HCT116 (cell line): ENCODE measurements around the gene MAP1LC3B2. TPM values are rescaled to one million over a fixed set of nuclear protein-coding genes. Genes with fewer than 3 reads are reported as not detected.

Experiments
- ATAC-seq: fragments of 200-7000 bp; cut with Tn5 transposase; 2 replicates; pipeline ENCODE4 v1.9.1; 2020; ENCODE audit warnings: mild to moderate bottlenecking, moderate library complexity
- BruUV-seq: library from RNA; stranded (reverse); fragments of 400-500 nt; replicated peaks from 2 replicates; lab custom pipeline; 2021; lab: Mats Ljungman, UMichigan
- CTCF ChIA-PET: fragments of 300-600 bp; sonication (Branson Sonifier 250); formaldehyde crosslinking; loops from one replicate; lab custom pipeline; 2021; ENCODE audit warnings: antibody characterized with exemption; lab: Charles Lee
- POLR2A ChIA-PET: fragments of 300-600, 350-600 bp; sonication (Branson Sonifier 250); formaldehyde crosslinking; loops from one replicate; lab custom pipeline; 2021; ENCODE audit warnings: antibody characterized with exemption; lab: Charles Lee
- RAD21 ChIA-PET, 2 experiments: fragments of 300-600 bp; sonication (Branson Sonifier 250); formaldehyde crosslinking; loops; one replicate each; lab custom pipeline; 2023; ENCODE audit warnings: low total read pairs in 2 of 2; ENCODE audit not compliant: uncharacterized antibody in 2 of 2, unreplicated experiment in 2 of 2, low non-redundant PET in 1 of 2; lab: Charles Lee
- DNase-seq: peaks from one replicate; pipeline ENCODE4 v3.0.0-alpha.2; 2010; ENCODE audit warnings: low read depth, low spot score
- H2AFZ ChIP-seq: fragments of 200-600 bp; shearing (Covaris generic), sonication (generic); 2 replicates; pipeline ENCODE4 v1.6.1; 2017; ENCODE audit warnings: low read depth, mixed run types, mixed read lengths, antibody characterized with exemption, low read length; ENCODE audit not compliant: poor library complexity, severe bottlenecking
- H3K27ac ChIP-seq: 2 replicates; pipeline ENCODE4 v1.5.1; 2012; ENCODE audit warnings: low read depth, low read length
- H3K27me3 ChIP-seq: fragments of 200-600 bp; sonication (generic); 2 replicates; pipeline ENCODE4 v1.6.1; 2016; ENCODE audit warnings: mixed run types, low read length, mixed read lengths; ENCODE audit not compliant: insufficient read depth
- H3K36me3 ChIP-seq, 2 experiments: fragments of 200-500 bp in 1 of 2; fragments of 200-600 bp in 1 of 2; sonication (Bioruptor generic) in 1 of 2; sonication (generic) in 1 of 2; 2 replicates each; pipeline versions ENCODE4 v1.5.1 to v1.6.1; 2014 to 2016; ENCODE audit warnings: low read length in 2 of 2, inconsistent platforms in 1 of 2, mixed read lengths in 1 of 2, mixed run types in 1 of 2; ENCODE audit not compliant: insufficient read depth in 2 of 2, control insufficient read depth in 1 of 2
- H3K4me1 ChIP-seq, 2 experiments: fragments of 200-600 bp in 1 of 2; sonication (generic) in 1 of 2; 2 replicates each; pipeline versions ENCODE4 v1.5.1 to v1.6.1; 2012 to 2017; ENCODE audit warnings: low read length in 2 of 2, inconsistent platforms in 1 of 2, mild to moderate bottlenecking in 1 of 2, mixed read lengths in 1 of 2, mixed run types in 1 of 2, moderate library complexity in 1 of 2; ENCODE audit not compliant: insufficient read depth in 2 of 2, control insufficient read depth in 1 of 2
- H3K4me2 ChIP-seq: fragments of 200-600 bp; sonication (generic); 2 replicates; pipeline ENCODE4 v1.6.1; 2017; ENCODE audit warnings: mixed run types, low read length, mixed read lengths
- H3K4me3 ChIP-seq, 2 experiments: fragments of 200-600 bp in 1 of 2; sonication (generic) in 1 of 2; replicated peaks in 1 of 2; 2 replicates each; pipeline ENCODE4 v1.5.1; 2011 to 2016; ENCODE audit warnings: low read length in 2 of 2, control low read depth in 1 of 2, low read depth in 1 of 2, mild to moderate bottlenecking in 1 of 2, mixed read lengths in 1 of 2, mixed run types in 1 of 2
- H3K79me2 ChIP-seq: fragments of 200-600 bp; sonication (generic); 2 replicates; pipeline ENCODE4 v1.6.1; 2017; ENCODE audit warnings: mild to moderate bottlenecking, mixed run types, low read length, moderate library complexity, mixed read lengths; ENCODE audit not compliant: insufficient read depth
- H3K9ac ChIP-seq: fragments of 200-600 bp; sonication (generic); 2 replicates; pipeline ENCODE4 v1.6.1; 2016; ENCODE audit warnings: low read length, mixed read lengths
- H3K9me2 ChIP-seq: fragments of 200-600 bp; sonication (generic), shearing (Covaris generic); 2 replicates; pipeline ENCODE4 v1.6.1; 2017; ENCODE audit warnings: mixed run types, mild to moderate bottlenecking, moderate library complexity; ENCODE audit not compliant: insufficient read depth
- H3K9me3 ChIP-seq, 2 experiments: fragments of 200-500 bp in 1 of 2; fragments of 200-600 bp in 1 of 2; sonication (Bioruptor generic) in 1 of 2; sonication (generic) in 1 of 2; 2 replicates each; pipeline ENCODE4 v1.6.1; 2014 to 2017; ENCODE audit warnings: low read length in 2 of 2, mixed read lengths in 2 of 2, inconsistent platforms in 1 of 2, low read depth in 1 of 2, mild to moderate bottlenecking in 1 of 2, mixed run types in 1 of 2, moderate library complexity in 1 of 2; ENCODE audit not compliant: control insufficient read depth in 1 of 2, insufficient read depth in 1 of 2
- H4K20me1 ChIP-seq: fragments of 200-600 bp; sonication (generic), shearing (Covaris generic); 2 replicates; pipeline ENCODE4 v1.6.1; 2017; ENCODE audit warnings: mixed run types, mild to moderate bottlenecking, moderate library complexity; ENCODE audit not compliant: insufficient read depth
- CBX3 ChIP-seq: IDR thresholded peaks from 2 replicates; pipeline ENCODE4 v1.6.1; 2012; ENCODE audit warnings: low read depth
- CEBPB ChIP-seq: IDR thresholded peaks from 2 replicates; pipeline ENCODE4 v1.6.1; 2012; ENCODE audit warnings: low read depth
- CTCF ChIP-seq, 3 experiments: fragments of 200-600 bp in 1 of 3; sonication (generic) in 1 of 3; IDR thresholded peaks in 2 of 3; conservative IDR thresholded peaks in 1 of 3; 2 replicates each; pipeline ENCODE4 v1.5.1; 2012 to 2017; ENCODE audit warnings: low read depth in 2 of 3, low read length in 2 of 3, antibody characterized with exemption in 1 of 3, borderline replicate concordance in 1 of 3, control low read depth in 1 of 3, mild to moderate bottlenecking in 1 of 3, mixed read lengths in 1 of 3, mixed run types in 1 of 3, moderate library complexity in 1 of 3; ENCODE audit not compliant: insufficient read depth in 1 of 3
- EGR1 ChIP-seq: IDR thresholded peaks from 2 replicates; pipeline ENCODE4 v1.6.1; 2012; ENCODE audit warnings: low read depth
- EZH2 ChIP-seq: fragments of 200-600 bp; sonication (generic); IDR thresholded peaks from 2 replicates; pipeline ENCODE4 v1.6.1; 2017; ENCODE audit warnings: antibody characterized with exemption, mixed run types
- EZH2phosphoT487 ChIP-seq: fragments of 200-600 bp; IDR thresholded peaks from 2 replicates; pipeline ENCODE4 v1.6.1; 2018; ENCODE audit warnings: antibody characterized with exemption, borderline replicate concordance
- JUND ChIP-seq: IDR thresholded peaks from 2 replicates; pipeline ENCODE4 v1.6.1; 2012
- POLR2A ChIP-seq: IDR thresholded peaks from 2 replicates; pipeline ENCODE4 v1.7.0; 2011; ENCODE audit warnings: borderline replicate concordance; ENCODE audit not compliant: insufficient read depth, insufficient read length; ENCODE audit errors: extremely low read depth
- POLR2AphosphoS5 ChIP-seq: IDR thresholded peaks from 2 replicates; pipeline ENCODE4 v1.6.1; 2011; ENCODE audit warnings: mild to moderate bottlenecking, low read depth, low read length, moderate library complexity
- RAD21 ChIP-seq: IDR thresholded peaks from 2 replicates; pipeline ENCODE4 v1.6.1; 2012; ENCODE audit warnings: low read depth, mild to moderate bottlenecking
- SIN3A ChIP-seq: IDR thresholded peaks from 2 replicates; pipeline ENCODE4 v1.6.1; 2012; ENCODE audit warnings: low read depth
- SP1 ChIP-seq: IDR thresholded peaks from 2 replicates; pipeline ENCODE4 v1.6.1; 2012; ENCODE audit warnings: low read depth
- SRF ChIP-seq: IDR thresholded peaks from 2 replicates; pipeline ENCODE4 v1.6.1; 2012; ENCODE audit warnings: low read depth
- TCF7L2 ChIP-seq: IDR thresholded peaks from 2 replicates; pipeline ENCODE4 v1.7.0; 2011; ENCODE audit warnings: borderline replicate concordance, inconsistent platforms; ENCODE audit not compliant: insufficient read depth, insufficient read length; ENCODE audit errors: extremely low read depth
- ZFX ChIP-seq: fragments of 450-650 bp; IDR thresholded peaks from 2 replicates; pipeline ENCODE4 v1.6.1; 2017
- ZNF274 ChIP-seq: fragments of 200-500 bp; sonication (Bioruptor generic); IDR thresholded peaks from 2 replicates; pipeline ENCODE4 v1.6.1; 2014; ENCODE audit warnings: mild to moderate bottlenecking, low read depth, low read length, inconsistent platforms
- intact Hi-C: fragments of 100-400 bp; cut with micrococcal nuclease; formaldehyde crosslinking; loops from 2 replicates; pipeline ENCODE4 v1.10.0; 2022
- total RNA-seq: library from RNA; stranded (reverse); gene quantifications from one replicate; pipeline ENCODE4 v1.2.1, GENCODE V29; 2021; ENCODE audit not compliant: unreplicated experiment
- TF ChIP-seq, protein P1 (sequence below): IDR thresholded peaks from 2 replicates; pipeline ENCODE4 v1.6.1; 2012
- TF ChIP-seq, protein P2 (sequence below): IDR thresholded peaks from 2 replicates; pipeline ENCODE4 v1.6.1; 2012; ENCODE audit warnings: low read depth

The MAP1LC3B2 gene
- total RNA-seq, 1 experiment from 2014 or later, result 4.7 TPM

DNA sequence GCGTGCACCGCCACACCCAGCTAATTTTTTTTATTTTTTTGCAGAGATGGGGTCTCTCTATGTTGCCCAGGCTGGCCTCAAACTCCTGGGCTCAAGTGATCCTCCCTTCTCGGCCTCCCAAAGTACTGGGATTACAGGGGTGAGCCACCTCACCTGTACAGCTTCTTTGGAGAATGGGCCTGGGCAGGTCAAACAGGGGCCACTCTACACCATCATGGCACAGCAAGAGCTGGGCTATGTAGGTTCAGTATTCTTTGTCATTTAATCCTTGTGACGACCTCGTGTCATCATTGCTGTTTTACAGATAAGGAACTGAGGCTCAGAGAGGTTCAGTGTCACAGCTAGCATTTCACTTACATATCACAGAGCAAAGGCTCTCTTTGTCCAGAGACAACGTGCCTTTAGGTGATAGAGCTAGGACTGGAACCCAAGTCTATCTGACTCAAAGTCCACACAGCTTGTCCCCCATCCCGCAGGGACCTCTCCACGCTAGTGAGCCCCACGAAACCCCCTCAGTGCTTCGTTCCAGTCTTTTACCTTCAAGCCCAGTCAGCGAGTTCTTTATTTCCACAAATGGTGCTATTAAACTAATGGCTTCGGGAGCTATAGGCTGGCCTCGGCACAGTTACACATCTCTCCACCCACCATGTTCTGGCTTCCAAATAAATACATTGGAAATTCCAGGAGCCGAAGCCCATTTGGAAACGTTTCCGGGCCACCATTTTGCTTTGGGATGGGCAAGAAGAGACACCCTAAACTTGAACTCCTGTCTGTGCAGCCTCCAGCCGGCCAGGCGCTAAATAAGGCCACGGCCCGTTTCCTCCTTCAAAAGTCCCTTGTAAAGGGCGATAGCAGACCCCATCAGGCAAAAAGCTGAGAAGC is 660 bp upstream of the MAP1LC3B2 start:
- no peaks in the 10 kb centered on the region for H3K9me2 ChIP-seq
- ChIA-PET POLR2A (no interaction called here), RAD21 (interaction anchor here in 1 of 2 experiments (0.6 kb wide), 1 partner anchor 582 kb away, joined by 6 read pairs; no protein-coding TSS in a partner anchor), CTCF (no interaction called here)
- H3K79me2 ChIP-seq, result no peaks in the 10 kb centered on the region
- H3K27me3 ChIP-seq, result no peaks in the 10 kb centered on the region
- no peaks in the 10 kb centered on the region for H3K36me3 ChIP-seq
- BruUV-seq, result no TSS peak
- peak overlapping the region; percentile 50; the same call in 1 of the 2 replicates for H3K27ac ChIP-seq
- no peak overlapping the region for H3K4me3 ChIP-seq
- ATAC-seq (no peak), DNase-seq (no peak)
- intact Hi-C loops, result no loop called here
- no peaks in the 10 kb centered on the region for H4K20me1 ChIP-seq
- H3K4me1 ChIP-seq, result peaks cover 20 to 31% of the 10 kb centered on the region in 2 experiments
- TF ChIP-seq, protein P1, sequence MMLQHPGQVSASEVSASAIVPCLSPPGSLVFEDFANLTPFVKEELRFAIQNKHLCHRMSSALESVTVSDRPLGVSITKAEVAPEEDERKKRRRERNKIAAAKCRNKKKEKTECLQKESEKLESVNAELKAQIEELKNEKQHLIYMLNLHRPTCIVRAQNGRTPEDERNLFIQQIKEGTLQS, result no peak
- TF ChIP-seq RAD21 (no peak), POLR2AphosphoS5 (no peak), SIN3A (no peak), SRF (no peak), EZH2phosphoT487 (no peak), TCF7L2 (no peak), EGR1 (no peak), JUND (no peak), CEBPB (no peak), ZFX (no peak), POLR2A (no peak), CTCF (IDR thresholded peaks at IDR 0.05 in 2 of 3, conservative IDR thresholded peaks at IDR 0.05 in 1 of 3; ENCODE audit: borderline replicate concordance in 1 of 3, insufficient read depth in 1 of 3, low read depth in 2 of 3, low read length in 2 of 3) (no peak), EZH2 (no peak), SP1 (no peak), ZNF274 (no peak), CBX3 (no peak)
- TF ChIP-seq, protein P2, sequence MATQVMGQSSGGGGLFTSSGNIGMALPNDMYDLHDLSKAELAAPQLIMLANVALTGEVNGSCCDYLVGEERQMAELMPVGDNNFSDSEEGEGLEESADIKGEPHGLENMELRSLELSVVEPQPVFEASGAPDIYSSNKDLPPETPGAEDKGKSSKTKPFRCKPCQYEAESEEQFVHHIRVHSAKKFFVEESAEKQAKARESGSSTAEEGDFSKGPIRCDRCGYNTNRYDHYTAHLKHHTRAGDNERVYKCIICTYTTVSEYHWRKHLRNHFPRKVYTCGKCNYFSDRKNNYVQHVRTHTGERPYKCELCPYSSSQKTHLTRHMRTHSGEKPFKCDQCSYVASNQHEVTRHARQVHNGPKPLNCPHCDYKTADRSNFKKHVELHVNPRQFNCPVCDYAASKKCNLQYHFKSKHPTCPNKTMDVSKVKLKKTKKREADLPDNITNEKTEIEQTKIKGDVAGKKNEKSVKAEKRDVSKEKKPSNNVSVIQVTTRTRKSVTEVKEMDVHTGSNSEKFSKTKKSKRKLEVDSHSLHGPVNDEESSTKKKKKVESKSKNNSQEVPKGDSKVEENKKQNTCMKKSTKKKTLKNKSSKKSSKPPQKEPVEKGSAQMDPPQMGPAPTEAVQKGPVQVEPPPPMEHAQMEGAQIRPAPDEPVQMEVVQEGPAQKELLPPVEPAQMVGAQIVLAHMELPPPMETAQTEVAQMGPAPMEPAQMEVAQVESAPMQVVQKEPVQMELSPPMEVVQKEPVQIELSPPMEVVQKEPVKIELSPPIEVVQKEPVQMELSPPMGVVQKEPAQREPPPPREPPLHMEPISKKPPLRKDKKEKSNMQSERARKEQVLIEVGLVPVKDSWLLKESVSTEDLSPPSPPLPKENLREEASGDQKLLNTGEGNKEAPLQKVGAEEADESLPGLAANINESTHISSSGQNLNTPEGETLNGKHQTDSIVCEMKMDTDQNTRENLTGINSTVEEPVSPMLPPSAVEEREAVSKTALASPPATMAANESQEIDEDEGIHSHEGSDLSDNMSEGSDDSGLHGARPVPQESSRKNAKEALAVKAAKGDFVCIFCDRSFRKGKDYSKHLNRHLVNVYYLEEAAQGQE, result no peak
- H2AFZ ChIP-seq, result peak overlapping the region; percentile 32
- H3K9ac ChIP-seq, result peak overlapping the region; percentile 52
- peaks cover 3 to 7% of the 10 kb centered on the region in 2 experiments; a peak in 2 of 4 replicates for H3K9me3 ChIP-seq
- peak overlapping the region; percentile 71 for H3K4me2 ChIP-seq
